ENCODE data around the gene ARHGEF25. TPM values are rescaled to one million over a fixed set of nuclear protein-coding genes. Genes with fewer than 3 reads are reported as not detected.

Gene ARHGEF25
- total and polyA plus RNA-seq, 2 donors (not counting 1 experiment from before 2014, with no cell fraction given) = 0.12 TPM; not detected in 1

DNA sequence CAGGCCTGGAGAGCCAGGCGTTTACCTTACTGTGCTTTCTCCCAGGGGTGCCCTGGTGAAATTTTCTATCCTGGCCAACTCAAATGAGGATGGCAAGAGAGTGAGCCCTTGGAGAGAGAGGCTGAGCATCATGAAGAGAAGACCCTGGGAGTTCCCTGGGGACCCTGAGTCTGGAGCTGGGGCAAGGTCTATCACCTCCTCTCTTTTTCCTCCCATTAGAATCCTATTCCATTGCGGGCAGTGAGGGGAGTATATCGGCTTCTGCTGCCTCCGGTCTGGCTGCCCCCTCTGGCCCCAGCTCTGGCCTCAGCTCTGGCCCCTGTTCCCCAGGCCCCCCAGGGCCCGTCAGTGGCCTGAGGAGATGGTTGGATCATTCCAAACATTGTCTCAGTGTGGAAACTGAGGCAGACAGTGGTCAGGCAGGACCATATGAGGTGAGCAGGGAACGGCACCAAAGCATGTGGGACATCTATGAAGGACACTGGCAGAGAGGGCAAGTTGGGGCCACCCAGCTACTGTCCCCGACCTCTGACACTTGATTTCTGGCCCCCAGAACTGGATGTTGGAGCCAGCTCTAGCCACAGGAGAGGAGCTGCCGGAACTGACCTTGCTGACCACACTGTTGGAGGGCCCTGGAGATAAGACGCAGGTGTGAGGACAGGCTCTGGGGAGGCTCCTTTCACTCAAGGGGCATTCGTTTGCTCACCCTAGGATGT, 1.6 kb downstream of the ARHGEF25 start:
- H3K4me3 ChIP-seq (ENCODE audit: control extremely low read depth in 1 of 5, extremely low read depth in 1 of 5, insufficient read depth in 1 of 5, low read depth in 2 of 5, low read length in 4 of 5) = no peak overlapping the region
- peaks cover 0 to 9% (median 0%) of the 10 kb centered on the region in 3 donors for H3K9me3 ChIP-seq (ENCODE audit: control extremely low read depth in 1 of 3, control insufficient read depth in 2 of 3, insufficient read depth in 1 of 3, low read length in 2 of 3)
- no peak overlapping the region for H2AFZ ChIP-seq (ENCODE audit: insufficient read depth, low read depth, low read length, poor library complexity, severe bottlenecking)
- peaks cover 52 to 59% of the 10 kb centered on the region in 2 donors for H3K4me1 ChIP-seq (ENCODE audit: control insufficient read depth in 2 of 2, insufficient read depth in 2 of 2, low read length in 2 of 2)
- intact Hi-C loops (cut with micrococcal nuclease) = no loop called here
- H3K4me1 Mint-ChIP-seq = peaks cover 56% of the 10 kb centered on the region
- TF ChIP-seq, protein P1, sequence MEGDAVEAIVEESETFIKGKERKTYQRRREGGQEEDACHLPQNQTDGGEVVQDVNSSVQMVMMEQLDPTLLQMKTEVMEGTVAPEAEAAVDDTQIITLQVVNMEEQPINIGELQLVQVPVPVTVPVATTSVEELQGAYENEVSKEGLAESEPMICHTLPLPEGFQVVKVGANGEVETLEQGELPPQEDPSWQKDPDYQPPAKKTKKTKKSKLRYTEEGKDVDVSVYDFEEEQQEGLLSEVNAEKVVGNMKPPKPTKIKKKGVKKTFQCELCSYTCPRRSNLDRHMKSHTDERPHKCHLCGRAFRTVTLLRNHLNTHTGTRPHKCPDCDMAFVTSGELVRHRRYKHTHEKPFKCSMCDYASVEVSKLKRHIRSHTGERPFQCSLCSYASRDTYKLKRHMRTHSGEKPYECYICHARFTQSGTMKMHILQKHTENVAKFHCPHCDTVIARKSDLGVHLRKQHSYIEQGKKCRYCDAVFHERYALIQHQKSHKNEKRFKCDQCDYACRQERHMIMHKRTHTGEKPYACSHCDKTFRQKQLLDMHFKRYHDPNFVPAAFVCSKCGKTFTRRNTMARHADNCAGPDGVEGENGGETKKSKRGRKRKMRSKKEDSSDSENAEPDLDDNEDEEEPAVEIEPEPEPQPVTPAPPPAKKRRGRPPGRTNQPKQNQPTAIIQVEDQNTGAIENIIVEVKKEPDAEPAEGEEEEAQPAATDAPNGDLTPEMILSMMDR (IDR thresholded peaks at IDR 0.05) = no peak
- TF ChIP-seq EZH2 (IDR thresholded peaks at IDR 0.05; ENCODE audit: borderline replicate concordance, insufficient read depth, low read depth, low read length, poor library complexity, severe bottlenecking) = no peak
- peaks cover 54% of the 10 kb centered on the region for H3K27me3 Mint-ChIP-seq
- 90% methylated on average over 7 of the region's 10 CpGs for WGBS (ENCODE audit: insufficient coverage)
- no peak overlapping the region for H3K27ac ChIP-seq (ENCODE audit: low read length in 2 of 2)
- peaks cover 4% of the 10 kb centered on the region for H4K20me1 ChIP-seq (ENCODE audit: control insufficient read depth, insufficient read depth, low read length, poor library complexity, severe bottlenecking)
- H3K79me2 ChIP-seq (ENCODE audit: control insufficient read depth, insufficient read depth, low read length) = no peaks in the 10 kb centered on the region
- H3K9ac ChIP-seq (ENCODE audit: low read length) = no peak overlapping the region
- H3K4me2 ChIP-seq (replicated peaks; ENCODE audit: low read depth, low read length, poor library complexity, severe bottlenecking) = no peak overlapping the region
- CTCF ChIA-PET = interaction anchor here (1.2 to 12.6 kb wide), 4 partner anchors 8 to 154 kb away, joined by 3 to 97 read pairs (median 6); no protein-coding TSS in a partner anchor
- H3K4me3 Mint-ChIP-seq = peak overlapping the region; percentile 19
- no peaks in the 10 kb centered on the region for H3K9me3 Mint-ChIP-seq (ENCODE audit: insufficient read depth)
- peaks cover 0 to 73% (median 33%) of the 10 kb centered on the region in 4 experiments for H3K27me3 ChIP-seq (replicated peaks in 1 of 4; ENCODE audit: control extremely low read depth in 1 of 4, control insufficient read depth in 3 of 4, insufficient read depth in 4 of 4, low read length in 3 of 4)
- ATAC-seq (ENCODE audit: low read depth) = no peak
- POLR2A ChIA-PET = no interaction called here
- DNase-seq = no peak
- H3K27ac Mint-ChIP-seq = no peak overlapping the region
- no peaks in the 10 kb centered on the region for H3K36me3 ChIP-seq (replicated peaks in 1 of 2; ENCODE audit: control extremely low read depth in 1 of 2, control insufficient read depth in 1 of 2, extremely low read depth in 1 of 2, insufficient read depth in 2 of 2, low read length in 1 of 2)

All from B cell (primary cell).